Stimulated activated CD8-positive, alpha-beta memory T cell treated with anti-CD3 and anti-CD28 coated beads, Interleukin-4, amount 100 ng/mL, for 48 hours (primary cell): ENCODE measurements around the gene FOXJ3.
"Not testable (repeated sequence)": the region's sequence is repeated elsewhere in the genome, so short reads cannot be mapped to it uniquely, and the experiment has no call there.

Experiments
- DNase-seq: peaks from one replicate; pipeline ENCODE4 v3.0.0-alpha.2; 2020

Gene FOXJ3

DNA sequence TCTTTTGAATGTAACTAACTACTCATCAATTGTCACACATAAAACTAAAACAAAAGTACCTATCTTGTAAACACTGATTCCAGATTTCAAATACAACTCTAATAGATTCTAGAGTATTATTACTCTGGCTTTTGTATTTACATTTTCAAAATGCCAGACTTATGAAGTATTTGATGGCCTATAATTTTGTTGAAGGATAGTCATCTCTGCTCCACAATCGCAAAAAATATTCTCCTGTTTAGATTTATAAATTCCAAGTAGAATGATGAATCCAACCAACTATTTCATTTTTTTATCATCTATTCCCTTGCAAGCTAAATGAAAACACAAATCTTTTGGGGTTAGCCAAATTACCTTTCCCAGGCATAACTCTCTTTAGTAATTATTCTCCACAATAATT, 95.5 kb downstream of the FOXJ3 start:
- no peak for DNase-seq

DNA sequence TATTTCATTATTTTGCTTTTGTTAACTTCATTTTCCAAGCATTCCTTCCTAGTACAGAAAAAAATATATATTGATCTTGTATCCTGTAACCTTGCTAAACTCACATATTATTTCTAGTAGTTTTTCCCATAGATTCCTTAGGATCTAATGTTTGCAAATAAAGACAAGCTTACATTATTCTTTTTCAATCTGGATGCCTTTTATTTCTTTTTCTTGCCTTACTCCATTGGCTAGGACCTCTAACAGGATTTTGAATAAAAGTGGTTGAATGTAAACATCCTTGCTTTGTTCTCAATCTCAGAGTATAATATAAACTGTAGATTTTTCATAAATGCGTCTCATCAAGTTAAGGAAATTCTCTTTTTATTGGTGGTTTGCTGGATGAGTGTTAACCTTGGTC, 96.0 kb downstream of the FOXJ3 start:
- DNase-seq: no peak

DNA sequence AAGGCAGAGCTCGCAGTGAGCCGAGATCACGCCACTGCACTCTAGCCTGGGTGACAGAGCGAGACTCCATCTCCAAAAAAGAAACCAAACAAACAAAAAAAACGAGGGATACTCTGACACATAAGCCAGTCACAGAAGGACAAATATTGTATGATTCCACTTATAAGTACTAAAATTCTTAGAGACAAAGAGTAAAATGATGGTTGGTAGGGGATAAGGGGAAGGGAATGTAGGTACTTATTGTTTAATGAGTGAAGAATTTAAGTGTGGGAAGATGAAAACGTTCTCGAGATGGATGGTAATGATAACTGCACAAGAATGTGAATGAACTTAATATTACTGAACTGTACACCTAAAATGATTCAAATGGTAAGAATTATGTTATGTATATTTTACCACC, 103.8 kb downstream of the FOXJ3 start:
- DNase-seq: no peak

DNA sequence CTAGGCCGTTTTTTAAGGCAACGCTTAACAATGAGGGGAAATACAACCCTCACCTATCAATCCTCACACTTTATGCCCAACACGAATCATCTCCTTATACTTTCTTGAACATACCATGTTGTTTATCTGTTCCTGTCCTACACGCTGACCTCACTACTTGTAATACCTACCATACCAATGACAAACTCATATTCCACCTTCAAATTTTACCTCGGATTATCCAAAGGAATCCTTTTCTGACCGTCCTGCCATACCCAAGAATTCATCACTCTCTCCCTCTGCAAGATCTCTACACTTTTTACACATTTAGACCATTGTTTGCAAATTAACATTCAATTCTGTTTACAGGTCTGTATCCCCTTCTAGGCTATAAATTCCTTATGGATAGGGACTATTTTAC, 106.1 kb downstream of the FOXJ3 start:
- no peak for DNase-seq

DNA sequence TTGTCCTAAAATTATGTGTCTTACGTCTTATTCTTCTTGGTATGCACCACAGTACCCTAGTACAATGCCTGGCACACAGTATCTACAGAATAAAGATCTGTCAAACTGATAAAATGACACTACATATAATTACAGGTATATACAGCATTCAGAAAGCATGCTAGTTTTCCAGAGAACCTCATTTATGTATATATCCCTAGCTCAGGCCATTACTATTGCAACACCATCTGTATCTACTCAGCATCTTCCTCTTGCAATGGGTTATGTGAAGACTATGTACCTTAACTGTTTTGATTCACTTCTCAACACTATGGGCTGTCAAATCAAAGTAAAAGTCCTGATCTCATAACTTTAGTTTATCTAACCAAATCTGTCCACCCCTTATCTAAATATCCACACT, 112.0 kb downstream of the FOXJ3 start:
- DNase-seq: no peak

DNA sequence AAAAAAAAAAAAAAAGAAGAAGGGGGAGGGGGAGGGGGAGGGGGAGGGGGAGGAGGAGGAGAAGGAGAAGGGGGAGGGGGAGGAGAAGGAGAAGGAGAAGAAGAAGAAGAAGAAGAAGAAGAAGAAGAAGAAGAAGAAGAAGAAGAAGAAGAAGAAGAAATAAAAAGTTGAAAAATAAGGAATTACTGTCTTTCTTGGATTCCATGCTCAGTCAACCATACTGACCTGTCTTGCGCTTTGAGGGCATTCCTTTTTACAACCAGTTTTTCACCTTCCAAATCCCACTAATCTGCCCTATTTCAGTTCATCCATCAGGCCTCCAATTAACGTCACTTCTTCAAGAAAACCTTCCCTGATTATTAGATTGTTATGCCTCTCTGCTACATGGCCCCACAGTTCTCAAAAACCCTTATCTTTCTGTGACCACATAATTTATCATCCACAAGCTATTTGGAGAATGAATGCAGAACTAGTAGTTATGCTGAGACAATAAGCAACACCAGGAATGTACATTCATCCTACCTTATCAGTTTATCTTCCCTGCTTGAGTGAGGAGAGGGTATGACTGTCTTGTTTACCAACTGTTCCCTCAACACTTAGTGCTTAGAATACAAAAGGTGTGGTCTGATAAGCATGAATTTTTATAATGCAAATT, 113.0 kb downstream of the FOXJ3 start:
- DNase-seq: no peak

DNA sequence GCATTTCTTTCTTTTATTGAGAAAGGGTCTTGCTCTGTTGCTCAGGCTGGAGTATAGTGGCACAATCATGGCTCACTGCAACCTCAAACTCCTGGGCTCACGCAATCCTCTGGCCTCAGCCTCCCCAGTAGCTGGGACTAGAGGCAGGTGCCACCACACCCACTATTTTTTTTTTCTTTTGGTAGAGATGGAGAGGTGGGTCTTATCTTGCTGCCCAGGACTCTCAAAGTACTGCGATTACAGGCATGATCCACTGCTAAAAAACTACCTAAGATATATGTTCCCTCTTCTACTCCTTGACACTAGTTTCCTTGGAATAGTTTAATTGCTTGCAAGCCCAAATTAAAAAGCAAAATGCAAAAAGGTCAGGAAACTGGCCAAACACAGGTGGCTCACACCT, 113.6 kb downstream of the FOXJ3 start:
- DNase-seq: no peak

DNA sequence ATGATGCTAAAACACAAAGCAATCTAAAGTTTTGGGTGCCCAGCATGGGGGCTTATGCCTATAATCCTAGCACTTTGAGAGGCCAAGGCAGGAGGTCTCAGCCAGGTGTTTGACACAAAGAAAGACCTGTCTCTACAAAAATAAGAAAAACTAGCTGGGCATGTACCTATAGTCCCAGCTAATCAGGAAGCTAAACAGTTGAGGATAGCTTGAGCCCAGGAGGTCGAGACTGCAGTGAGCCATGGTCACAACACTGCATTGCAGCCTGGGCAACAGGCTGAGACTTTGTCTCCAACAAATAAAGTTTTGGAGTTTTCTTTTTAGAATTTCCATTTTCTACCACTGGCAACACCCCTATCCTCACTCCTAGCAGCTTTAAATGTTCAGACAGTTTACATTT, 115.4 kb downstream of the FOXJ3 start:
- no peak for DNase-seq

DNA sequence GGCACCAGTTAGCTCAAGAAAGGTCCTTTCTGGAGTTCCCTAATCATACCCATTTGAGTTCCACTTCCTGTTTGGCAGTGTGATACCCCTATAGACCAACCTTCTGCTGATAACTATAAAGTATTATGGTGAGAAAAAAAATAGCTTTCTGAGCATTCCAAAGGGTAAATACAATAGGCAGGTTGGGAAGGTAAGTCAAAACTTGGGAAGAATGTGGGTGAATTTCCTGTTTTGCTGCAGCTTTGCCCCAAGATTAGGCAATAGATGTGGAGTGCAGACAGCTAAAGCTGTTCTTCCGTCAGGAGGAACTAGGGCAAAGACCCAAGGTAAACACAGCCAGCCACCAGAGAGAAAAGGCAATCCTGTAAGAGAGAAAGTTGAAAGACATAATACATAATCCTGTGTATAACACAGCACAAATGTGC, 120.6 kb downstream of the FOXJ3 start:
- DNase-seq: no peak

DNA sequence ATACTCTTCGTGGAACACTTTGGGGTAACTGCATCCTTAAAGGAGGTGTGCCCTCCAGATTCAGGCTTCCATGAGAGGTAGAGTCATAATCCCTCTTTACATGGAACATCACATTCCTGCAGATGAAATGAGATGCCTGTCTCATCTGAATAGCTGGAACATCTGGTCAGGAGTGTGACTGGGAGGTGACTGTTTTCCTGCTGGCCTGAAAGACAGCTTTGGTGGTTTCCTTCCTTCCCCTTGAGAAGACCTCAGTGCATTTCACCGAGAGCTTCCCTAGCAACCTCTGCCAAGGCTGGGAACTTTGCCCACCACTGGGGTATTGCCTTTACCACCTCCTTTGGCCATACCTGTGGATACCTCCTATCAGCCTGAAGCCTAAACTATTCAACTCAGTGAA, 123.8 kb downstream of the FOXJ3 start:
- no peak for DNase-seq

DNA sequence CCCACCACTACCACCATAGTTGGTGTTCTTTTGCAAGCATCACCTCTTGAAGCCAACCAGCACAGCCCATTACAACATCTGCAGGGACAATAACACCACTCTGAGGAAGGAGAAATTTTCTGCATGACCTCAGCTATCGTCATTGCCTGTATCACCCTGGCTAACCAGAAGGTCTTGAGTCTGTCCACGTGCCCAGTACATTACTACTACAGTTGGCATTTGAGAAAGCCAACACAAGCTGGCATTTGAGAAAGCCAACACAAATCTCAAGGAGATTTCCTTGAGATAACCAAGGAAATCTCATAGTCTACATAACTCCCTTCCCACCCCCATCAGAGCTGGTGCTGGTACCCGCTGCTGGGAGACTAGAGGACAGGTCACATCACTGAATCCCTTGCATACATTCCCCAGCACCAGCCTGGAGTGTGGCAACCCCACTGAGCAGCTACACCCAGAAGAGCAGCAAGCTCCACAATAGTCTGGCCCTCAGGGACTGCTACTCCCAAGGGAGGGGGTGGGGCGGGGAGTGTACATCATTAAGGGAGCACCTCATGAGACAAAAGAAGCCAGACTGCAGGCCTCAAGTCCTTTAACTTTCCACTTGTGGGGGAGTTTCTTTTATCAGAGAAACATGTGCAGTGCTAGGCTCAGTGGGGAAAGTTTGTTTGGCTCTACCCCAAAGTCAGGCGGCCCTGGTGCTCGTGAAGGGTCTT, 124.5 kb downstream of the FOXJ3 start:
- no peak for DNase-seq

DNA sequence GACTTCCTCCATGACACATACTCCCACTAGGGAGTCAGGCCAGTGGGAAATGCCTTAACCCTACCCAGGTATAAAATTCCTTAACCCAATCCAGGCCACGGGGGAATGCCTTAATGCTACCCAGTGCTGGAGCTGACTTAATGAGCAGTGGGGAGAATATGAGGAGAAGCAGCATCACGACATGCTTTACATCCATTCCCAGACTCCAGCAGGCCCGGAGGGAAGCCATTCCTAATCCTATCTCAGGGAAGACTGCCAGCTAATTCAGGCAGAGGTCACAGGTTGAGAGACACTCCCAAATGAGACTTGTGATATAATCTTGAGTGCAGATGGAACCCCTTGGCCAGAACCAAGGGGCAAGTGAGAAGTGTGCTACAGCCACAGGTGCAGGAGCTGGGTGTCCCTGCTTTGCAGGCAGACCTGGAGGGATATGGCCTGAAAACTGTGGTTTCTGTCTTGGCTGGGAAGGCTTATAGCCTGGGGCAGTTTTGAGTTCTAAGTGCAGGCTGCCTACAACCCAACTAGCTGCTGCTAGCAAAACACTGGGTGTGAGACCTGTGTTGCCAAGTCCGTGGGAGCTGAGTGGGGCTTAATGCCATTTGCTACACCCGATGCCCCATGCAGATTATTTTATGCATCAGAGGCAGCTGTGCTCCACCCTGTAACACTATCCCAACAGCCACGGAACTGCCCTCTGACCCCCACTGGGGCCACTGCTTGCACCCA, 125.3 kb downstream of the FOXJ3 start:
- no peak for DNase-seq

DNA sequence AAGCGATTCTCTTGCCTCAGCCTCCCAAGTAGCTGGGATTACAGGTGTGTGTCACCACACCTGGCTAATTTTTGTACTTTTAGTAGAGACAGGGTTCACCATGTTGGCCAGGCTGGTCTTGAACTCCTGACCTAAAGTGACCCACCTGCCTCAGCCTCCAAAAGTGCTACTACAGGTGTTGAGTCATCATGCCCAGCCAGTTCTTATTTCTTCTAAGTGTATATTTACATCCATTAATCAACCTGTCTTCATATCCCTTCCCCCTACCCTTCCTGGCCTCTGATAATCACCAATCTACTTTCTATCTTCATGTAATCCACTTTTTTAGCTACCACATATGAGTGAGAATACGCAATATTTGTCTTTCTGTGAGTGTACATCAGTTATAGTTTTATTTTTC, 128.1 kb downstream of the FOXJ3 start:
- DNase-seq: not testable (repeated sequence)

DNA sequence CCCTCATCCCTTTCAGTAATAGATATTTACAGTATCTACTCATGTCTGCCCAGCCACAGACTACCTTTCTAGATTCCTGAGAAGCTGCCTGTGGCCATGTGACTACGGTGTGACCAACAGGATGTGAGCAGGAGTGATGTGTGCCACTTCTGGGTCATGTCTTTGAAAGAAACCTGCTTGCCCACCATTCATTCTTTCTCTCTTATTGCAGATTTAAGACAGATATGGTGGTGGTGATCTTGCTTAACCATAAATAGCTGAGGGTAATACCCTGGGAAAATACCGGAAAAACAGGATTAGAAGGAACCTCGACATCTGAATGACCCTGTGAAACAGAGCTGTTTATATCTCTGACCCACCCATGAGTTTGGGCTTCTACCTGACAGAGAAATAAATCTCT, 128.9 kb downstream of the FOXJ3 start:
- no peak for DNase-seq

DNA sequence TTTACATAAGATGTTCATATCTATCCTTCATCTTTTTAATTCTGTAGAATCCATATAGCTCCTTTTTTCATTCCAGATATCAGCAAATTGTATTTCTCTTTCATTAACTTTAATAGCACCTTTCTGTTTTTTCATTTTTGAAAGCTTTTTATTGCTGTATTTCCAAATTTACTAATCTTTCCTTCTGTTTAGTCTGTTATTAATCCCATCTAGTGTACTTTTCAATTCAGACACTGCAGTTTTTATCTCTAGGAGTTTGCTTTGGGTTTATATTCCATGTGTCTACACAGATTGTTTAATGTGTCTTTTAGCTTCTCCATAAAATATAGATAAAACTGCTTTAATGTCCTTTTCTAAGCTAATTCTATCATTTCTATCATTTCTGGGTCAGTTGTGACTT, 133.0 kb downstream of the FOXJ3 start:
- DNase-seq: no peak

DNA sequence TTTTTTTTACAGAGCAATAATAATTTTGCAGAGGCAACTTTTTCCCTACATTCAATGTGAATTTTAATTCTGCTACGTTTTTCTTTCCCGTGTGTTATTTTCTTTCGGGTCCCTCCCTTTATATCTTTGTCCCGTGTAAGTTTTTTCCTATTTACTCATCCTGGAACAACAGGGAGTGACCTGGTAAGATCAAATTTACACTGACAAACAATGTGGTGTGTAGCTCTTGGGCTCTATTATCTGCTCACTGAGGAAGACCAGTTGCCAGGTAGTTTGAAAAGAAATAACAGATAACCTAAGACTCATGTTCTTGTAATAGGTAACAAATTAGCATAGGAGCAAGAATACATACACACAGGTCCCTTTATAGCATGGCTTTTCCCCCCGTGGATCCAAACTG, 136.8 kb downstream of the FOXJ3 start:
- no peak for DNase-seq

DNA sequence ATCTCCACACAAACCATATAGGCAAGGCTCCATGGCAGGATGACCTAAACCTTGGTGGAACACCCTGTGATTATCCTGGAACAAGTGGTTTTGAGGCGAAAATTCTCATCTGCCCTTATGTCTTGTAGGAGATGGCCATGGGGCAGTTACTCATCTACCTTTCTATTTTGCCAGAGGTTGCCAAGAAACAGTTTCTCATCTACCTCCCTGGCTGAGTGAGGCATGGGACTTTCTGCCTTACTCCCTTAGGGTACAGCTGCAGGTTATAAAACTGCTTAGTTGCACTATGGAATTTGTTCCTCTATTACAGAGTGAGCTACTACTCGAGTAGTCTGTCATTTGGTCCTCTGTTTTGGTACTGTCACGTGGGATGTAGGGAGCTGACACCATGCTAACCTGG, 139.2 kb downstream of the FOXJ3 start:
- no peak for DNase-seq

DNA sequence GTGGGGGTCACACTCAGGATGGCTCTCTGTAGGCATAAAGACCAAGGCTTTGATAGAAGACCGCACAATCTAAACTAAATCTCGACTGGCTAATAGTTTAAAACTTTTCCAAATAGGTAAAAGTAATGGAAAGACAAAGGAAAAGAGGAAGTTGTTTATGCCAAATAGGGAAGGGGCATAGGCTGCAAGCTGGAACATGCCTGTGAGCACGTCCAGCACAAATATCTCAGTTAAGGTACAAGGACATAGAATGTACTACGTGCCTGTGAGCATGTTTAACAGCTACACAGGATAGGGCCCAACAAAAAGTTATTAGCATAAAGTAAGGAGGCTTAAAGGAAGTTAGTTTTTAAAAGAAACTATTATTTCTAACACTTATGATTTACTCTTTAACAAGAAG, 142.9 kb downstream of the FOXJ3 start:
- DNase-seq: no peak

DNA sequence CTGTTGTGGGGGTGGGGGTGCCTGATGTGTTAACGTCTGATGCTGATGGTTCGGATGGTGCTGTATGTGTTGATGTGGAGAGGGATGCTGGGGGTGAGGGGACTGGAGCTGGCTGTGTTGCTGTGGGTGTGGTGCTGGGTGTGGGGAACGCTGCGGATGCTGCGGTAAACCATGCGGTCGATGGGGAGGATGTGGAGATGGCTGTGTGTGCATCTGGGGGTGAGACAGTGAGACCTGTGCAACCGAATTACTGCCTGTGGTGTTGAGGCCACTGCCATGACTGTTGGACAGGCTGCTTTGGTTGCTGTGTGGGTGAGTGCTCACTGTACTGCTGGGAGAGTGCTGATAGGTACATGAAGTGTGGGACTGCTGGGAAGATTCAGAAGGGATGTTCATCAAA, 143.7 kb downstream of the FOXJ3 start:
- no peak for DNase-seq

DNA sequence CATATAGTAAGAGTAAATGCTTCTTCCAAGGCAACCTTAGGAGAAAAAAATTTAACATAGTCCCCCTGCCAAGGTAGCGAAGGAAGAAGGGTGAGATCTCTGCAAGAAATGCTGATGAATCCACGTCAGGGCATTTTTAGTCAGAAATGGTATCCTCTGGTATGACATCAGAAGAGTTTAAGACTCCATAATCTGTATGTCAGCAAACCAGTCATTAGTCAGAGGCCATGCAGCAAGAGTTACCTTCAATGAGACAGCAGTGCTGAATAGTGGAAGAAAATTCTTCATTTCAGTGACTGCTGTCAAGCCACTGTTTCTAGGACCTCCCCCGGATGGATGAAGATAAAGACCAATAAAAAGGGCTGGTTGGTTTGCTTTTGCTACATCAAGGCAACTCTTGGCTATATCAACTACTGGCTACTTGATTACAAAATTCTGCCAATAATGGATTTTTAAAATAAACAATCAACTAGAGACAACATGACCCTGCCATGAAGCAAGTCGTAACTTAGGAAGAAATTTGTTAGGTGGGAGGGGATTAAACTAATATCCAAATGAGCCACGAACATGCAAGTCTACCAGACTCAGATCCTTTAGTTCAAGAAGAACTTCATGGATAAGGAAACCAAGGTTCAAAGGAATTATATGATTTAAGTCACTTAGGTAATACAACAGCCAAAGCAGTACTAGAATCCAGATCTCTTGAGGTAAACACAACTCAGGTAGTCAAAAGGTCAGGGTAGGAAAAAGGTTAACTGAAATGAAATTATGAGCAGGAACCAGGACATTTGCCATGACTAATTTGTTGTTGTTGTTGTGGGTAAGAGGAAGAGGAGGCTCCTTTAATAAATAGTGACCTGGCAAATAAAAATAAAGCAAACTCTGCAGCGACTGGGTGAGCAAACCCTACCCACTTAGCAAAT, 144.8 kb downstream of the FOXJ3 start:
- DNase-seq: no peak

DNA sequence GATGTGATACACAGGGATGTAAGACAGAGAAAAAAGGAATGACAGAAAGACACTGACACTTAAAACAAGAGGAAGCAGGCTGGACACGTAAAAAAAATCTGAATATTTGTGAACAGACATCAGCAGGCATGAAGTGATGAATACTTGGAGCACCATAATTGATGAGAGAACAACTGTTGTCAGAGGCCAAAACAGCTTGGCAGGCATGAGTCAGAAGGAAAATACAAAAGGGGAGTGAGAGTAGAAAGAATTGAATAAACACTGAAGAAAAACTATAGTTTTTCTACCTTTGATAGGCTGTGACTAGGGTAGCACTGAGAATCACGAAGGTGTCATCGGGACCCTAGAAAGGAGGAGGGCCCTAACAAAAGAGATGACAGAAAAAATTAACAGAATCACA, 148.9 kb downstream of the FOXJ3 start:
- DNase-seq: no peak

DNA sequence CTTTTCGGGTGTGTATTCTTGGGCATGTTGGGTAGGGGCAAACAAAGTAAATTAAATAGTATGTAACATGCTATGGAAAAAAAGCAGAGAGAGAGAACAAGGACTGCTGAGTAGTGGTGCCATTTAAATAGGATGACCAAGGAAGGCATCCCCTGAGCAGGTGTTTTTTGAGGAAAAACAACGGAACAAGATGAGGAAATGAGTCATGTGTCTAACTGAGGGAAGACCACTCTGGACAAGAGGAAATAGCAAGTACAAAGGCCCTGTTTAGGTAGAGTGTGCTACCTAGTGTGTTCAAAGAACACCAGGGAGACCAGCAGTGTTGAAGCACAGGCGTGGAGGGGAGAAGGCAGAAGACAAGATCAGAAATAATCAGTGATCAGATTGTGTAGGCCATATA, 150.4 kb downstream of the FOXJ3 start:
- DNase-seq: no peak

DNA sequence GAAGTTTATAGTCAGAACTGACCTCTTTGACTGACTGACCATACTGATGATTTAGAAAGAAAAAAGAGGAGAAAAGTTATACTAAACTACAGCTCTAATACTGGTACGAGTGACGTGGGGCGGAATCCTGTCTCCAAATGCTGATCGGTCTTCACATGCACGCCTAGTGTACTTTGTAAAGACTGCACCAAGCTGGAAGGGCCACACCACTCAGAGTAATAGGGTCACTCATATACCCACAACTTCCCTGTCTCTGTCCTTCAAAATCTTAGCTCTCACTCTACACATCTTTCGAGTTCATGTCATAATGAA, 151.1 kb downstream of the FOXJ3 start:
- DNase-seq: no peak
